OCI-LY7 (cell line): Measurements from ENCODE around the gene PSD2. TPM values are rescaled to one million over a fixed set of nuclear protein-coding genes. Genes with fewer than 3 reads are reported as not detected.

Experiments used
- BruUV-seq: library from RNA; stranded (reverse); fragments of 400-500 nt; replicated peaks from 2 replicates; lab custom pipeline; 2021; lab: Mats Ljungman, UMichigan
- CTCF ChIA-PET: fragments of 300-600 bp; sonication (Branson Sonifier 250); formaldehyde crosslinking; loops from one replicate; lab custom pipeline; 2022; ENCODE audit warnings: antibody characterized with exemption; ENCODE audit not compliant: unreplicated experiment; lab: Charles Lee
- POLR2A ChIA-PET: fragments of 300-600 bp; sonication (Branson Sonifier 250); formaldehyde crosslinking; loops from one replicate; lab custom pipeline; 2022; ENCODE audit warnings: antibody characterized with exemption; lab: Charles Lee
- DNase-seq: peaks from one replicate; pipeline ENCODE4 v3.0.0-alpha.2; 2015; ENCODE audit warnings: low spot score
- H2AFZ ChIP-seq: fragments of 200-600 bp; sonication (generic), shearing (Covaris generic); 2 replicates; pipeline ENCODE4 v1.6.1; 2014; ENCODE audit warnings: mild to moderate bottlenecking, antibody characterized with exemption, low read length, moderate library complexity
- H3K27ac ChIP-seq: fragments of 200-600 bp; sonication (generic); 2 replicates; pipeline ENCODE4 v1.5.1; 2014; ENCODE audit warnings: mixed run types, low read depth, mild to moderate bottlenecking, moderate library complexity, low read length, inconsistent platforms; ENCODE audit not compliant: poor library complexity, severe bottlenecking
- H3K36me3 ChIP-seq: fragments of 200-600 bp; sonication (generic); 2 replicates; pipeline ENCODE4 v1.6.1; 2014; ENCODE audit warnings: mild to moderate bottlenecking, antibody characterized with exemption, low read length, moderate library complexity, mixed read lengths; ENCODE audit not compliant: insufficient read depth
- H3K4me1 ChIP-seq: fragments of 200-600 bp; sonication (generic); 2 replicates; pipeline ENCODE4 v1.5.1; 2014; ENCODE audit warnings: mild to moderate bottlenecking, low read length; ENCODE audit not compliant: insufficient read depth, poor library complexity, severe bottlenecking
- H3K4me2 ChIP-seq: fragments of 200-600 bp; sonication (generic); 2 replicates; pipeline ENCODE4 v1.6.1; 2014; ENCODE audit warnings: mild to moderate bottlenecking, low read length
- H3K4me3 ChIP-seq: fragments of 200-600 bp; sonication (generic); 2 replicates; pipeline ENCODE4 v1.5.1; 2014; ENCODE audit warnings: mild to moderate bottlenecking, low read depth, low read length; ENCODE audit not compliant: poor library complexity, severe bottlenecking
- H3K79me2 ChIP-seq: fragments of 200-600 bp; sonication (generic); 2 replicates; pipeline ENCODE4 v1.6.1; 2016; ENCODE audit warnings: low read depth, mild to moderate bottlenecking, low read length, moderate library complexity, mixed read lengths; ENCODE audit not compliant: insufficient read depth
- H3K9me2 ChIP-seq: fragments of 200-600 bp; sonication (generic); 2 replicates; pipeline ENCODE4 v1.6.1; 2016; ENCODE audit warnings: mild to moderate bottlenecking, low read length, mixed read lengths; ENCODE audit not compliant: insufficient read depth
- H3K9me3 ChIP-seq: fragments of 200-600 bp; sonication (generic); 2 replicates; pipeline ENCODE4 v1.6.1; 2014; ENCODE audit warnings: mild to moderate bottlenecking, mixed run types, low read length, mixed read lengths
- H4K20me1 ChIP-seq: fragments of 200-600 bp; sonication (generic); 2 replicates; pipeline ENCODE4 v1.6.1; 2014; ENCODE audit warnings: mild to moderate bottlenecking, antibody characterized with exemption, low read length, moderate library complexity, mixed read lengths; ENCODE audit not compliant: insufficient read depth
- EZH2phosphoT487 ChIP-seq: fragments of 200-600 bp; sonication (generic); IDR thresholded peaks from 2 replicates; pipeline ENCODE4 v1.6.1; 2018; ENCODE audit warnings: low read depth, borderline replicate concordance, mild to moderate bottlenecking, mixed run types, antibody characterized with exemption, low read length, moderate library complexity, mixed read lengths
- intact Hi-C: fragments of 100-400 bp; cut with micrococcal nuclease; formaldehyde crosslinking; loops from one replicate; pipeline ENCODE4 v1.10.0; 2022; ENCODE audit not compliant: unreplicated experiment
- total RNA-seq, 2 experiments: library from RNA; depleted of rRNA in 1 of 2; stranded (reverse); fragments of >200 nt in 1 of 2; shearing (Covaris generic) in 1 of 2; gene quantifications; 2 replicates each; pipeline ENCODE4 v1.2.3, GENCODE V29; 2014 to 2022
- TF ChIP-seq, protein P1 (sequence below): fragments of 200-600 bp; sonication (generic); conservative IDR thresholded peaks from 2 replicates; pipeline ENCODE4 v1.5.1; 2014; ENCODE audit warnings: mild to moderate bottlenecking, antibody characterized with exemption, low read length, moderate library complexity, mixed read lengths

PSD2 gene
- total RNA-seq, 2 experiments from 2014 or later = 0.11 to 0.13 TPM

DNA sequence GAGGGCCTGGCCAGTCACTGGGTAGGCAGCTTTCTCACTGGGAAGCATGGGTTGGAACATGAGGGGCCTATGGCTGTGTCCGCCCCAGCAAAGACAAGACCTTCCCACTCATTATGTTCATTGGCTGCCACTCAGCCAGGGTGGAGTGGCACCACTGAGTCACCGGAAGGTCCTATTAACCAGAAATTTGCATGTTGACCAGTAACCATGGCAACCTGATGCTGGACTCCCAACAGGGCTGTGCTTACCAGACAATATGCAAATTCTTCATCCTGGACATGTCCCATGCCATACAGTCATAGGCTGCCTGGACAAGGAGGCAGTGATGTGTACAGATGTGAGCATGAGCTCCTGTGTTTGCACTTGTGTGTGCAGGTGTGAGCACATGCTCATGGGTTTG is 66.7 kb downstream of the PSD2 start:
- Histone ChIP-seq H3K9me3 (no peaks in the 10 kb centered on the region), H3K79me2 (no peaks in the 10 kb centered on the region), H4K20me1 (no peaks in the 10 kb centered on the region), H3K4me3 (no peak overlapping the region), H3K27ac (no peak overlapping the region), H3K9me2 (no peaks in the 10 kb centered on the region), H3K4me2 (no peak overlapping the region), H3K4me1 (no peaks in the 10 kb centered on the region), H3K36me3 (no peaks in the 10 kb centered on the region), H2AFZ (no peak overlapping the region)
- ChIA-PET POLR2A (interaction anchor here (0.5 kb wide), 1 partner anchor 19 kb away, joined by 3 read pairs; no protein-coding TSS in a partner anchor), CTCF (no interaction called here)
- no TSS peak for BruUV-seq
- TF ChIP-seq EZH2phosphoT487 = no peak
- TF ChIP-seq, protein P1, sequence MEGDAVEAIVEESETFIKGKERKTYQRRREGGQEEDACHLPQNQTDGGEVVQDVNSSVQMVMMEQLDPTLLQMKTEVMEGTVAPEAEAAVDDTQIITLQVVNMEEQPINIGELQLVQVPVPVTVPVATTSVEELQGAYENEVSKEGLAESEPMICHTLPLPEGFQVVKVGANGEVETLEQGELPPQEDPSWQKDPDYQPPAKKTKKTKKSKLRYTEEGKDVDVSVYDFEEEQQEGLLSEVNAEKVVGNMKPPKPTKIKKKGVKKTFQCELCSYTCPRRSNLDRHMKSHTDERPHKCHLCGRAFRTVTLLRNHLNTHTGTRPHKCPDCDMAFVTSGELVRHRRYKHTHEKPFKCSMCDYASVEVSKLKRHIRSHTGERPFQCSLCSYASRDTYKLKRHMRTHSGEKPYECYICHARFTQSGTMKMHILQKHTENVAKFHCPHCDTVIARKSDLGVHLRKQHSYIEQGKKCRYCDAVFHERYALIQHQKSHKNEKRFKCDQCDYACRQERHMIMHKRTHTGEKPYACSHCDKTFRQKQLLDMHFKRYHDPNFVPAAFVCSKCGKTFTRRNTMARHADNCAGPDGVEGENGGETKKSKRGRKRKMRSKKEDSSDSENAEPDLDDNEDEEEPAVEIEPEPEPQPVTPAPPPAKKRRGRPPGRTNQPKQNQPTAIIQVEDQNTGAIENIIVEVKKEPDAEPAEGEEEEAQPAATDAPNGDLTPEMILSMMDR = no peak
- intact Hi-C loops = no loop called here
- DNase-seq = no peak

DNA sequence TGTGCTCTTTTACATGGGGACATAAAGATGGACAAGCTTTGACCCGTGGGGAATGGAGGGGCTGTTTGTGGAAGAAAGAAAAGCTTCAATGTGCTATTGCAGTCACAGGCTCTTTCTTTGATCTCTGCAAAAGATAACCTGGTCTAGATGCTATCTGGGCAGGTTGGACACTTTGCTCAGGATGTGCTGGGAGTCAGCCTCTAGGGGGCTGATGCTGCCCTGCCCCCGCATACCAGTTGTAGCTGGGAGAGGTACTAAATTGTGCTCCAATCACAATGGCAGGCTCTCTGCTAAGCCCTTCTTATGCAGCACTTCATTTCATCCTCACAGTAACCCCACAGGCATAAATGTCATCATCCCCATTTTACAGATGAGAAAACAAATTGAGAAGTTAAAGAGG is 67.2 kb downstream of the PSD2 start:
- TF ChIP-seq, protein P1 = peak; percentile 52
- TF ChIP-seq EZH2phosphoT487 = no peak
- no peaks in the 10 kb centered on the region for H4K20me1 ChIP-seq
- BruUV-seq = no TSS peak
- no peak overlapping the region for H3K4me3 ChIP-seq
- no peaks in the 10 kb centered on the region for H3K9me3 ChIP-seq
- H3K9me2 ChIP-seq = no peaks in the 10 kb centered on the region
- no peak overlapping the region for H2AFZ ChIP-seq
- no peak for DNase-seq
- H3K4me2 ChIP-seq = no peak overlapping the region
- no peaks in the 10 kb centered on the region for H3K36me3 ChIP-seq
- ChIA-PET CTCF (interaction anchor here (1.1 kb wide), 1 partner anchor 29 kb away, joined by 3 read pairs; no protein-coding TSS in a partner anchor), POLR2A (interaction anchor here (0.5 kb wide), 1 partner anchor 19 kb away, joined by 3 read pairs; no protein-coding TSS in a partner anchor)
- H3K27ac ChIP-seq = no peak overlapping the region
- no peaks in the 10 kb centered on the region for H3K79me2 ChIP-seq
- no peaks in the 10 kb centered on the region for H3K4me1 ChIP-seq
- intact Hi-C loops = no loop called here

DNA sequence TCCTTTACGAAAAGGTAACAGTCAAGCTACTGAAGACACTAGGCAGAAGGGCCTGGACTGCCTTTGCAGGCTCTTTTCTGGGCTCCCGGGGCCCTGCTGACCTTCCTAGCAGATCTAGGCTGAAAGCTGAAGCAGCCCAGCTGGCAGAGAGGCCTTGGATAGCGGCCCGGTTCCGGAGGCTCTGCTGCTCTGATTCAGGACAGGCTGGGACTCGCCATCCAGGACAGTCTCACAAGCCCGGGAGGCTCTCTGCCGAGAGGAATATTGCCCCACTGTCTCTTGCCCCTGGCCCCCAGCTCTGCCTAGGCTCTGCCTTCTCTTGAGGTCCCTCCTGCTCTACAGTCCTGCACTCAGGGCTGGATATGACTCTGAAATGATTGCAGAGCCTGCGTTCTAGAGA is 67.8 kb downstream of the PSD2 start:
- intact Hi-C loops = no loop called here
- BruUV-seq = no TSS peak
- Histone ChIP-seq H3K4me1 (no peaks in the 10 kb centered on the region), H3K4me3 (no peak overlapping the region), H3K27ac (no peak overlapping the region), H3K9me2 (no peaks in the 10 kb centered on the region), H3K79me2 (no peaks in the 10 kb centered on the region), H4K20me1 (no peaks in the 10 kb centered on the region), H3K36me3 (no peaks in the 10 kb centered on the region), H3K4me2 (no peak overlapping the region), H2AFZ (no peak overlapping the region), H3K9me3 (no peaks in the 10 kb centered on the region)
- ChIA-PET CTCF (interaction anchor here (1.1 kb wide), 1 partner anchor 29 kb away, joined by 3 read pairs; no protein-coding TSS in a partner anchor), POLR2A (no interaction called here)
- no peak for DNase-seq
- TF ChIP-seq, protein P1 = no peak
- TF ChIP-seq EZH2phosphoT487 = no peak
